GM18870 (cell line): ENCODE results near the gene PARVA.

ENCODE experiments used
- ATAC-seq: cut with Tn5 transposase; IDR thresholded peaks from one replicate; pipeline ENCODE4 v1.9.1; 2021; ENCODE audit warnings: moderate library complexity; ENCODE audit not compliant: unreplicated experiment

PARVA gene

DNA sequence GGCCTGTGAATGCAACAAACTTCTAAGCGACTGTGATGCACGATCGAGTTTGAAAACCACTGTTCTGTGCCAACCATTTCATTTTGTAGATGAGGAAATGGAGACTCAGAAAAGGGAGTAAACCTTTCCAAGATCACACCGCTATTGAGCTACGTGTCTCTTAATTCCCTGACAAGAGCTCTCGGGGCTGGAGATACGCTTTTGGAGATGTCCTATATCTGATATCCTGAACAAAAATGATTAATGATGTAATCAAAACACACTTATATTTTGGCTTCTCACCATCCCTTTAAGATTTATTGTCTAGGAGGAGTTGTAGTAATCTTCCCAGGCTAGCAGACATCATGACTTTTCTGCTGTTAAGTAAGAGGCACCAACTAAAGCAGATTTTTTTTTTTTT lies 1.7 kb upstream of the PARVA start:
- no peak for ATAC-seq

DNA sequence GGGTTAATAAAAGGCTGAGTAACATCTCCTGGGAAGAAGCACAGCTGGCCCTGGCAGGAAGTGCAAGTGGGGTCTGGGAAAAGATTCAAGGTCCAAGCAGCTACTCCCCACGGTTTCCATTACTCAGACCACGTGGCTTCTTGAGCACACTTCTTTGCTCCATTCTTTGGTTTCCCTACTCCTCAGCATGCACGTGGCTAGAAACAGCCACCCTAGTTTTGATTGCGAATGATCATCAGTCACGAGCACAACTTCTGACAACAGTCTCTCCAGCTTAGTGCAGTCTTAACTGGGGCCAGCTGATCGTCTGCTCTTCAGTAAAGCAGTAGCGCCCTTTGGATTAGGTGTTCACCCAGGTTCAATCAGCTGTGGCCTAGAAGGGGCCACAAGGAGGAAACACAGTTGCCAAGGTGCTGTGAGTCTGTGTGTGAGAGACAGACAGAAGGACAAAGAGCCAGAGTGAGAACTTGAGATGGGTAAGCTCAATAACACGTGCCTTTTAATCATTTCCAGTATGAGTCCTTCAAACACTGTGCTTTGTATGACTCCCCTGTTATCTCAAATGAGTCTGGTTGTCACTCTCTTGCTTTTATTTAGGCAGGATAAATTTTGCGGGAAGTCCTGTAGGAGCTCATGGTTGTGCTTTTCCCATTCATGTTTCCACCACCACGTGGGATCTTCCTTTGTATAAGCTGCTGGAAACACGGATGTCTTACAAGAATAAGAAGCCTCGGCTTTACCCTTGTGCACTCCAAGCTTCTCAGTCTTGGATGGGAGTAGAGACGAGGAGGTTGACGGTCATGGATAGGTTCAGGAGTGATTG lies 901 bp upstream of the PARVA start:
- no peak for ATAC-seq

DNA sequence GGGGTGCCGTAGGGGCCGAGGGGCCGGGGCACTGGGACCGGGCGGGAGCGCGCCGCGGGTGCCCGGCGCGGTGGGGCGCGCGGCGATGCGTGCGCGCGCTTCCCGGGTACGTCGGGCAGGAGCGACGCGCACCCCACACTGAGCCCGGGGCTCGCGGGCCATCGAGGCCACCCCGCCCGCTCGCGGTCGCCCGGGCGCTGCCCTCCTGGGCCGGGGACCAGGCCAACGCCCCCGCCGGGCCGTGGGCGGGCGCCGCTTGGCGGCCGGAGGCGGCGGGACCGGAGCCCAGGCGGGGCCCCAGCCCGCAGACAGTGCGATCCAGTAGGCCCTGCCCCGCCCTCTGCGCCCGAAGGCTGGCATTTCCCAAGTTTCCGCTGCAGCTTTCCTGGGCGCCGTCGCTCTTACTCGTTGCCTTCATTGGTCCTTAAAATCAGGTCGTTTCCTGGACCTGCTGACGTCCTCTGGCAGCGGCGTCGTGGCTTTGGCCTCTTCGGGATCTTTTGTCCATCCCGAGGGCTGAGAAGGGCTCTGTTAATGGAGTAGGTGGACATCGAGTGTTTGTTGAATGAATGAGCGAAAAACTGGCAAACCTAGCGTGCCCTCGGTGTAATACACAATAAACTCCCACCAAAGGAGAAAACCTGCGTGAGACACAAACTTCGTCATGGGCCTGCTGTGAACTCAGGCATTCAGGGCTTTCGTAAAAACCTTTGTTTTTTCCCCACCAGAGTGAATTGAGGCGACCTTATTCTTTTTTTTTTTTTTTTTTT lies 638 bp downstream of the PARVA start:
- ATAC-seq, result no peak

DNA sequence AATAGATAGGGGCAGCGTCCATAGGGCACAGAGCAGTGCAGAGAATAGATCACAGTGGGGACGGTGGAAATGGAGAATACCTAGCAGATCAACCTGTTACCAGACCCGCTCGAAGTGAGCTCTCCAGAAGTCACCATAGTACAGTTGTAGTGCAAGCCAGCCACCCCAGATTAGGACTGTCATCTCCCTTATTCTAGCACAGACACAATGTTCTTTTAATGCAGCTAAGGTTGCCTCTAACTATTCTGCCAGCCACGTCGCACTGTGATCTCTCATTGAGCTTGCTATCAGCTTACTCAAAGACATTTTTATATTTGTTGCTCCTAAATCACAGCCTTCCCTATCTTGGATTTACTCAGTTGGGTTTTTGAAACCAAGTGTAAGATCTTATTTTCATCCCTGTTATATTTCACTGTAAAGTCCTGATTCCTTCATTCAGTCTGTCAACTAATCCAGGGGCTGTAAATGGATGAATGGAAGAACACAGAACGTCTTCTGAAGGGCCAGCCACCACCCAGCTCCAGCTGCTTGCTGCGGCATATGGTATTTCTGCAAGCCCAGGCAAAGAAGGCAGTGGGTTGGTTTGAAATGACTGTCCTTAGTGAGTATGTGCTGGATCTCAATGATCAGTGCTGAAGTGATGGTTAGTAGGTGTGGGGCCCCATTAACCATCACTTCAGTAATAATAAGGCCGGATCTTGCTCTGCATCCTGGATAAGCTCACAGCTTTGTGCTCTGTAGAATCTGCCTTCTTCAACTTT lies 3.4 kb downstream of the PARVA start:
- no peak for ATAC-seq

DNA sequence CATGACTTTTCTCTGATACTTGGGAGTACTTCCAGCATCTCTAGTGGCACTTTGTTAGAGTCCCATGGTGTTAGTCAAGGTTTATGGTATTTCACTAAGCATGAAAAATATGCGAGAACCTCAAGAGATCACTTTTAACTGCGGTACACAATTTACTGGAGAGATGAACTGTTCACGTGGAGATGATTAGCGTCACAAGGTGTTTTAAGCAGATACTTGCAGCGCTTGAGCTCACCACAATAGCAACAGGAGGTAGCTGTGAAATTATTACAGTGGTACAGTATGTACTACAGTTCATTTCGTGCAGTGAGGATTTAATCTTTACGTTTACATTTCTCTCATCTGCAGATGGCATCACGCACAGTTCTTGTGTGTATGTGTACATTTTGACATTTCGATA lies 4.5 kb downstream of the PARVA start:
- no peak for ATAC-seq

DNA sequence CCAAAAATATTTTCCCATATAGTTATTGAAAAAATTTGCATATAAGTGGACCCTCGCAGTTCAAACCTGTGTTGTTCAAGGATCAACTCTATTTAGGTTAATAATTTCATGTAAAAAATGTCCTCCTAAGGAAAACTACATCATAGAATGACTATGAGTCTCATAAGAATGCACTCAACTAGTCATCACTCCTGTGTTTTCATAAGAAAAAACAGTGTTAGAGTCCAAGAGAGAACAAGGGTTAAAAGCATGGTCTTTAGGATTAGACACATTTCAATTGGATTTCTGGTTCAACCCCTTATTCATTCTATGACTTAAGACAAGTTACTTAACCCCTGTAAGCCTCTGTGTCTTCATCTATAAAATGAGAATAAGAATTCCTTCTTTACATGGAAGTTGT lies 5.1 kb downstream of the PARVA start:
- ATAC-seq, result no peak

DNA sequence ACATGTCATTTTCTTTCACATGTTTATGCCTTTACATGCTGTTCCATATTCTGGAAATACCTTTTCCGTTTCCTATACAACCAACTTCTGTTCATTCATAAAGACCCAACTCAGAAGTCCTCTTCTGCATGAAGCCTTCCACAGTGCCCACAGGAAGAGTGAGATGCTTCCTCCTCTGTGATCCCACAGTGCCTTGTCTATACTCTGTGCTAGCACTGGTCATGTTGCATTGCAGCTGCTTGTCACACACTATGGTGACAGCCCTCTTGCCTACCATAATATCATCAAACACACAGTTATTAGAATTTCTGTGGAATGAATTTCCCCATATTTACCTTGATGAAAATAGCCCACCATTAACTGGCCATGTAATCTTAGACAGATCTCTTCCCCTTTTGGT lies 8.9 kb downstream of the PARVA start:
- ATAC-seq, result no peak

DNA sequence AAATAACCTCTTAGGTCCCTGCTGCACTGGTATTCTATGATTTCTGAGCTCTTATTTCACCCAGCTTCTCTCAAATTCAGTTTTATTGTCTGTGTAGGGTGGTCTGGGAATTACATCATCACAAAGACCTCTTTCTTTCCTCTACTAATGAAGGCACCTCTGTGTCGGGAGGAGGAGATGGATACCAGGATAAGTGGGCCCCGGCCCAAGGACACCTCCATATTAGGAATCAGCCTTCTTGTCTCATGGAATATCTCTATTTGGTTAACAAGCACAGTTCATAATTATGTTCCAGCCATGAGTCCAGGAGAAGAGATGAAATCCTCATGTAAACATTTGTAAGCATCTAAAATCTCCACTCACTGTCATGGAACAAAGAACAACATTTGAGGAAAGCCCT lies 9.4 kb downstream of the PARVA start:
- ATAC-seq, result no peak

DNA sequence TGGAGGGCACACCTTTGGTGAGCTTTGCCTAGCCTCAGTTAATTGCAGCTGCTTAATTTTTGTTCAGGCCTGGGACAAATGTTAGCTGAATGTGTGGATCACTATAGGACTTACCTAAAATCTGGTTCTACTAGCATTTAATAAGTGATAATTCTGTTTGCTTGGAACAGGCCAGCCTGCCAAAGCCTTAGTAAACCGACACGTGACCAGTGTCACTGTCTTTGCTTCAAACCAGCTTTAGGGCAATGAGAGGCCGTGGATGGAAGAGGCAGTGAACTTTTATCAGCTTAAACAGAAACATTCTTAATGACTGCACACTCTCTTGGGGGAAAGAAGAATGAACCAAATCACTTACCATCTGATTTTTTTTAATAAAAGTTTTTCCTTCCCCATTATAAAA lies 10.8 kb downstream of the PARVA start:
- no peak for ATAC-seq

DNA sequence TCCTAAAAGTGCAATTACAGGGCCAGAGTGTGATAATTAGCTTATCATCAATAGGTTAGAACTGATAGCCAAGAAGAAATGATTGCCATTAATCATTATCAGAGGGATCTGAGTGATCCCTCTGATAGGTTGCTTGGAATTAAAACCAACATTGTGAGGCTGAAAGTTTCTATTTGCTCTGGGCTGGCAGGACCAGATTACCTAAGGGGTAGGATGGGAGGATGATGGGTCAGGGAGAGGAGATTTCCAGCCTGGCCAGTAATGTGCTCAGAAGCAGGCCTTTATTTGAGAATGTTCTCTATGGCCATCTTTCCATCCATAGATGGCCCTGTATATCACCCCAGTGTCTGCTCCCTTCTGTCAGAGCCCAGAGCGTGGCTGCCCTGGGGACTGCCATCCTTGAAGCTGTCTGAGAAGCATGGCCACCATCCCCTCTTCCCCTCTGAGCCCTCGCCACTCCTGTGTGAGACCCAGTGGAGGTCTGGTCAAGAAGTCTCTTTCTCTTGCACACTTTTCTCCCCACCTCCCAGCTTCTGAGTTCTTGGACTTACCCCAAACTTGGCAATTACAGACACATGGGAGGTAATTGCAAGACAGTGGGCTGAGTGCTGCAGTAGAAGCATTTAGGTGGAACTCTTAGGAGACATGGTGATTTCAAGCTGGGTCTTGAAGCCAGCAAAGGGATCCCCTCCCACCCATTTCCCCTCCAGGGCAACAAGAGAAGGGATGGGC lies 11.7 kb downstream of the PARVA start:
- ATAC-seq, result no peak

DNA sequence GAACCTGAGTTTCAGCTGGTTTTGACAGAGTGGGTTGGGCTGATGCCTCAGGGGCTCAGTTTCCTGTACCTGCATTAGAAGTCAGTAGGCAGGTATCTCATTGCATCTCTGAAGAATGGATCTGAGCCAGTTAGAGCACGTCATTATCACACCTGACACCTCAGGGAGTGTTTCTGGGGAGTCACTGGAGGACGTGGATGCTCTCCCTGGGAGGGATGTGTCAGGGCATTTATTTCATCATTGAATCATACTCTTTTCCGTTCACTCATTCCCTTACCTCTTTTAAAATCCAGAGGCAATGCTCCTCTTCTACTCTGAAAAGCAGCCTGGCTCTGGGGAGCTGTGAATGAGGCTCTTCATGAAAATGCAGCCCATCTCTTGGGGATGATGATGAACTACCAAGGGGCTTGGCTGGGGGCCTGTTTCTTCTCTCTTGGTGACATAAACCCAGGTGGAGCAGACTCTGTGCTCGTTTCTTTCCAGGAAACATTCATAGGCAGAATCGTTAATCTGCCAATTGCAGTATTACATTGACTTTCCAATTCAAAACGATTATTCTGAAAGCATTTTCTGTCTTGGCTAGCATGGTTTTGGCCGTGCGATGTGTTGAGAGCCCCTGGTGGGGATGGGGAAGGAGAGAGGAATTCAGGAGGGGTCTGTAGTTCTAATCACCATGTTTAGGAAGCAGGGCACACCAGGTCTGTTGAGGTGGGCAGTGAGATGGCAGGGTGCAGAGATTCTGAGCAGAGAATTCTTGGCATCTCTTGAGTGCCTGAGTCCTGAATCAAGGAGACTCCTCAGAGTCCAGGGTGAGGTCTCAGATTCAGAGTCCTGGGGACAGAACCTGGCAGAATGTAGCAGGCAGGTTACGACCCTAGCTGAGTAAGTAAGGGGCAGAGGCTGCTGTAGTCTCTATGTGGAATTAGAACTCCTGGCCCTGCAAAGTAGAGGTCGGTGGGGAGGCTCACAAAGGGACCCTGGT lies 12.6 kb downstream of the PARVA start:
- ATAC-seq, result no peak

DNA sequence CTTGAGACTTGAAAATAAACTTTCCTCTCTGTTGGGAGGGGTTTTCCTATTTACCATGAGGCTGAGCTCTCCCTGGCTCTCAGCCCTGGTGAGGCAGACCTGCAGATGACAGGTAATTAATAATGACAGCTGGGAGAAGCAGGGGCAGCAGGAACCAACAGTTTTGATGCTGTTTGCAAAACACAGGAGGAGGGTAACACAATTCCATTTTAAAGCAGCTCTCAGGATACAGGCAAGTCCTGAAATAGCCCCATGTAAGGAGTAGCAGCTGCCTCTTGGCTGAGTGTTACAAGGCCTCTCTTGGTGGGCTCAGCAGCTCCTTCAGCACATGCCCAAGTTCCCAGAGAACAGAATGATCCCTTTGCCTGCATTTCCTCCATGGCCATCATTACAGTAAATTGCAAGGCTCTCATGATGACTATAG lies 13.3 kb downstream of the PARVA start:
- ATAC-seq, result no peak

DNA sequence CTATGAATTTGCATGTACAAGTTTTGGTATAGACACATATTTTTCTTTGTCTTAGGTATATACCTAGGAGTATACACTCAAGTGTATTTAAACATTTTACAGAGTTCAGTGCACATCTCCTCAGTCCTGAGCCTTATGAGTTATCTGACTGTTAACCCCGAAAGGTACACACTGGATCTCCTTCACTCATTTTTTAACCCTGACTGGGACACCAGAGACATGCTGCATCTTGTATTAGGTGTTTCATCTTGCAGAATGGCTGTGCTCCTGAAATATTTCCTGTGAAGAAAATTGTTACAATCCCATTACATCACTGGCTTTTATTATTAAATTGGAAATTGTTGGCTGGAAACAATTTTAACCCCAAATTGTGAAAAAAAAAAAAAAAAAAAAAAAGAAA lies 15.3 kb downstream of the PARVA start:
- ATAC-seq, result no peak

DNA sequence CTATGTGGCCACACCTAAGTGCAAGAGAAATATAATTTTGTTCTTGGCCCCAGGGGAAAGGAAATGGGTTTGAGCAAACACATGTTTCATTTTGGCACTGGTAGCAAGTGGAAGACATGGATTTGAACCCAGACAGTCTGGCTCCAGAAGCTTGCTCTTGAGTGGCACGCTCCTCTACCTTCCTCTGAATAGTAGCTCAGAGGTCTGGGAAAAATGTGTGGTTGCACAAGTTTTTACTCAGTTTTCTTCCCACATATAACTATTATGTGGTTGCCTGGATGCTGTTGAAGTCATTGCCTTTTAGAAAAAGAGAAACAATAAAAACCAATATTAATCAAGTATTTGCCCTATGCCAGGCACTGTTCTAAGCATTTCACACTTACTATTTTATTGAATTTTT lies 16.3 kb downstream of the PARVA start:
- no peak for ATAC-seq

DNA sequence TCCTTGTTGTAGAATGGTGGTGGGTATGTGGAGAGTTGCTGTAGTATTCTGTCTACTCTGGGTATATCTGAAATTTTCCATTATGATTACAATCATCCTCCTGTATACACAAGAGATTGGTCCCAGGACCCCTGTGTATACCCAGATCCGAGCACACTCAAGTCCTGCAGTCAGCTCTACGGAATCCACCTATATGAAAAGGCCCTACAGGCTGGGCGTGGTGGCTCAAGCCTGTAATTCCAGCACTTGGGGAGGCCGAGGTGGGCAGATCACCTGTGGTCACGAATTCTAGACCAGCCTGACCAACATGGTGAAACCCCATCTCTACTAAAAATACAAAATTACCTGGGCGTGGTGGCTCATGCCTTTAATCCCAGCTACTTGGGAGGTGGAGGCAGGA lies 17.2 kb downstream of the PARVA start:
- ATAC-seq, result no peak

DNA sequence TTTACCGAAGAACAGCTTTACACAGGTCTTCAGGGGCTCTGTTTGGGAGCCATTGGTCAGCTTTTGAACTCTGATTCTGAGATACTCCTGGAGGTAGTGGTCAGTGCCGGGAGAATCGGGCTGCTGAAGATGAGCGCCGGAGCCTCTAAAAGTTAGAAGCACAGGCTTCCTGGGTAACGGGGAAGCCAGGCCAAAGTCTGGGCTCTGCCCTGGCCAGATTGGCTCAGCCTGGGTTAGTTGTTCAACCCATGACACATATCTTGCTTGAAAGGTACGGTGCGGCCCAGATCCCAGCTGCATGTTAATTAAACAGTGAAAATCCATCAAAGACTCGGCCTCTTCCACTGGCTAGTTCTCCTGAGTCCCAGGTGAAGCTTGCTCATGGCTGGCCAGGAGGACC lies 18.0 kb downstream of the PARVA start:
- ATAC-seq, result no peak

DNA sequence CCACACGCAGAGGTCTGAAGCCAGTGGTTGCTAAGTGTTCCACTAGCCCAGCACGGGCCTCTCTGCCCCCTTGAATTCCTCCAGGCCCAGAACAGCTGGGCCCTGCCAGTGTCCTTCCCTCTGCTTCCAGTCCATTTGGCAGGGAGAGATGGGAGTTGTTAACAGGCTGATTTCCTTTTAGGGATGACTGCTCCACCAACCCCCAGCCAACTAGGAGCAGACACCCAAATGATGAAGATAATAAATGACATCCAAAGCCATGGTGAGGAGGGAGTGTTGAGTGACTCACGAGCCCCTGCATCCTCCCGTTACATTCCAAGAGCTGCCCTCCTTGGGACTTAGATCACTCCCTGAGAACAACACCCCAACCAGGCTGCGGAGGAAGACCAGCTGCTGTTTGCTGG lies 20.6 kb downstream of the PARVA start:
- ATAC-seq, result no peak

DNA sequence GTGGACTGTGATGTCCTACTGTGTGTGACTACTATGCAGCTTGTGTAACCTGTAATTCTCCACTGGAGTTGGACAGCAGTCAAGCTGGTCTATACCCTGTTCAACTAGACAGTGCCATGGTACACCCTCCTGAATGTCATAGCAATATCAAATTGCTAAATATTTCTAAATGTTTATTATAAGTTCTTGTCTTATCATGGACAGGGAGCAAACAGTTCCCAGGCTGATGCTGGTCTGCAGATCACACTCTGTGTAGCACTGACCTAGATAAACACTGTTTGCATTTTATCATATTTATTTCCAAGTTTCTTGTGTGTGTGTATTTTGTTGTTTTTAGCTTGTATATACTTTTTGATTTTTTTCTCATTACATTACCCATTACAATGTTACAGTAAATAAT lies 22.0 kb downstream of the PARVA start:
- no peak for ATAC-seq

DNA sequence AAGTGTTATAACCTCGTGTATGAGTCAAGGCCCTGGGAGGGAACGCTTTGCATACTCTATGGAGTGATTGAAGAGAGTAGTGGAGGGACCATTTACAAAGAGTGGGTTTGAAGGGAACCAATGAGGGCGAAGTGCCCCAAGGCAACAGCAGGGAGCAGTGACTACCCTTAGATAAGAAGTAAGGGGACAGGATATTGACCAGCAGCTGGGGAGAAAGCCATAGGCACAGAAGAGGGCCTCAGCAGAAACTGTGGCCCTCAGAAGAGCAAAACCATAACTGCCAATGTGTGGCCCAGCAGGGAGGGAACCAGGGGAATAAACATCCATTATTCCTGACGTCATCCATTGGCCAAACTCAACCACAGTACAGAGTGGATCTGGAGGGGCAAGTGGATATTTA lies 24.7 kb downstream of the PARVA start:
- no peak for ATAC-seq

DNA sequence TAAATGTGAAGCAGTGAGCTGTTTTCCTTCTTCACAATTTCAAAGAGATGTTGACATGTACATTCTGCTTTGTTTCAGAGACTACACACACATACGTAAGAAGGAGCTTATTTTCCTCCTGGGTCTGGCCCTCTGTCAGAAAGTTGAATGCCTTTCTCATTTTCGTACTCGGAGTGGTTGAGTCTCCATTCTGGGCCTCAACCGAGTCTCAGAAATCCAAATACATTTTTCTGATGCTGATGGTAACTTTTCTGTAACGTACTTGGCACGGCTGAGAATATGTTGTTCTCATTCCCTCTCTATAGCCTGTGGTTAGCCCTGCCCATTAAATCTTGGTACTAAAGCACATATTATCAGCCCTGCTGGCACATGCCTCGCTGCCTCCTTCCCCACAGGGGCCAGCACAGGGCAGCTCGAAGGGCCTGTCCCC lies 25.3 kb downstream of the PARVA start:
- ATAC-seq, result no peak
